Testis (tissue), 3 donors: ENCODE measurements around the gene RBM39. TPM values are rescaled to one million over a fixed set of nuclear protein-coding genes. Genes with fewer than 3 reads are reported as not detected.
"Not testable (repeated sequence)": the region's sequence is repeated elsewhere in the genome, so short reads cannot be mapped to it uniquely, and the experiment has no call there.

ENCODE experiments used
- DNase-seq: peaks from one replicate; pipeline ENCODE4 v3.0.0-alpha.2; 2019
- H3K27ac ChIP-seq, 2 donors: fragments of 200-600 bp; sonication (generic); one replicate each; pipeline ENCODE4 v1.5.1; 2019
- H3K27me3 ChIP-seq: fragments of 200-600 bp; sonication (generic); one replicate; pipeline ENCODE4 v1.5.1; 2019
- H3K36me3 ChIP-seq: fragments of 200-600 bp; sonication (generic); one replicate; pipeline ENCODE4 v1.5.1; 2017; ENCODE audit warnings: low read depth; ENCODE audit errors: missing control alignments
- H3K4me1 ChIP-seq: fragments of 200-600 bp; sonication (generic); one replicate; pipeline ENCODE4 v1.5.1; 2019
- H3K4me3 ChIP-seq, 2 donors: fragments of 200-600 bp; sonication (generic); one replicate each; pipeline ENCODE4 v1.5.1; 2017 to 2019
- H3K9me3 ChIP-seq: fragments of 200-600 bp; sonication (generic); one replicate; pipeline ENCODE4 v1.5.1; 2017
- CTCF ChIP-seq, 3 experiments: fragments of 450-650 bp in 2 of 3; fragments of 200-600 bp in 1 of 3; sonication (generic) in 1 of 3; IDR thresholded peaks; one replicate each; pipeline ENCODE4 v1.5.1; 2016 to 2019; ENCODE audit warnings: antibody characterized with exemption in 3 of 3, mild to moderate bottlenecking in 2 of 3, moderate library complexity in 1 of 3
- POLR2A ChIP-seq: fragments of 450-650 bp; IDR thresholded peaks from one replicate; pipeline ENCODE4 v1.6.1; 2017; ENCODE audit warnings: antibody characterized with exemption, mild to moderate bottlenecking, moderate library complexity
- WGBS, 2 donors: methylation state at CpG; one replicate each; pipeline ENCODE4 v1.1.5; 2018; 5-methylcytosine and 5-hydroxymethylcytosine counted together
- intact Hi-C: fragments of 100-400 bp; cut with DNase I; formaldehyde crosslinking; loops from one replicate; pipeline ENCODE4 v1.15.1; 2023; ENCODE audit warnings: low total_unique reads
- polyA plus RNA-seq: library from polyadenylated mRNA; stranded (reverse); fragments of 350-450 nt; fragmentation: Illumina TruSeq; extraction: RNeasy Lipid Tissue Mini Kit (QIAGEN cat#74804); gene quantifications from one replicate; pipeline ENCODE4 v1.2.3, GENCODE V29; 2014; ENCODE audit warnings: low read depth, low replicate concordance; ENCODE audit not compliant: insufficient read depth
- total RNA-seq, 2 donors: library from RNA; depleted of rRNA; stranded (reverse); fragments of >200 nt; gene quantifications; one replicate each; pipeline ENCODE4 v1.2.3, GENCODE V29; 2016

RBM39 gene
- total and polyA plus RNA-seq, 3 donors from 2014 or later = 116 to 278 (median 273) TPM

GRCh38 chr20:35718972-35719635 lies 23.0 kb downstream of the RBM39 start:
- DNase-seq = no peak
- intact Hi-C loops = no loop called here
- Histone ChIP-seq H3K27ac (no peak overlapping the region), H3K4me1 (no peaks in the 10 kb centered on the region), H3K36me3 (no peaks in the 10 kb centered on the region), H3K27me3 (no peaks in the 10 kb centered on the region), H3K4me3 (no peak overlapping the region), H3K9me3 (no peaks in the 10 kb centered on the region)
- 81% methylated on average over 12 of the region's 12 CpGs for WGBS, 2 donors
- TF ChIP-seq POLR2A (no peak), CTCF (IDR thresholded peaks at IDR 0.05) (no peak)

GRCh38 chr20:35718321-35718720 lies 23.7 kb downstream of the RBM39 start:
- intact Hi-C loops, H3K4me3 ChIP-seq, DNase-seq, H3K9me3 ChIP-seq, H3K4me1 ChIP-seq, H3K27ac ChIP-seq, H3K36me3 ChIP-seq, H3K27me3 ChIP-seq: not testable (repeated sequence)
- 85 to 87% methylated on average over 8 of the region's 8 CpGs for WGBS, 2 donors

- intact Hi-C loops = no loop called here
- TF ChIP-seq POLR2A (no peak), CTCF (IDR thresholded peaks at IDR 0.05) (no peak)
- Histone ChIP-seq H3K27me3 (no peaks in the 10 kb centered on the region), H3K4me1 (no peaks in the 10 kb centered on the region), H3K36me3 (no peaks in the 10 kb centered on the region), H3K4me3 (no peak overlapping the region), H3K27ac (no peak overlapping the region), H3K9me3 (no peaks in the 10 kb centered on the region)
- WGBS, 2 donors = 93 to 95% methylated on average over 4 of the region's 4 CpGs
- no peak for DNase-seq
Observed at GRCh38 chr20:35716330-35716729, 25.7 kb downstream of the RBM39 start.

GRCh38 chr20:35715652-35716051 lies 26.4 kb downstream of the RBM39 start:
- Histone ChIP-seq H3K27ac (no peak overlapping the region), H3K4me3 (no peak overlapping the region), H3K9me3 (no peaks in the 10 kb centered on the region), H3K4me1 (no peaks in the 10 kb centered on the region), H3K27me3 (no peaks in the 10 kb centered on the region), H3K36me3 (no peaks in the 10 kb centered on the region)
- 92 to 93% methylated on average over 2 of the region's 2 CpGs for WGBS, 2 donors
- no peak for TF ChIP-seq POLR2A
- no peak for TF ChIP-seq CTCF (IDR thresholded peaks at IDR 0.05)
- DNase-seq = no peak
- intact Hi-C loops = no loop called here

- Histone ChIP-seq H3K4me1 (no peaks in the 10 kb centered on the region), H3K36me3 (no peaks in the 10 kb centered on the region), H3K9me3 (no peaks in the 10 kb centered on the region), H3K27ac (no peak overlapping the region), H3K27me3 (no peaks in the 10 kb centered on the region), H3K4me3 (no peak overlapping the region)
- TF ChIP-seq CTCF (IDR thresholded peaks at IDR 0.05) = no peak
- TF ChIP-seq POLR2A = no peak
- DNase-seq = no peak
- WGBS, 2 donors = 58 to 62% methylated on average over 4 of the region's 4 CpGs
- intact Hi-C loops = no loop called here
Observed at GRCh38 chr20:35714127-35714526, 27.9 kb downstream of the RBM39 start.

- intact Hi-C loops, H3K27ac ChIP-seq, H3K9me3 ChIP-seq, H3K36me3 ChIP-seq, H3K27me3 ChIP-seq, H3K4me3 ChIP-seq, H3K4me1 ChIP-seq, DNase-seq: not testable (repeated sequence)
- 87 to 93% methylated on average over 8 to 9 of the region's 9 CpGs for WGBS, 2 donors
Observed at GRCh38 chr20:35713120-35713519, 28.9 kb downstream of the RBM39 start.
